NCI-H187 treated with DMSO at 0.1 percent for 48 hours (cell line): ENCODE data around the gene B4GALNT3.

Experiments
- DNase-seq: peaks from one replicate; lab custom pipeline; 2025; lab: John Stamatoyannopoulos, UW

B4GALNT3 gene

DNA sequence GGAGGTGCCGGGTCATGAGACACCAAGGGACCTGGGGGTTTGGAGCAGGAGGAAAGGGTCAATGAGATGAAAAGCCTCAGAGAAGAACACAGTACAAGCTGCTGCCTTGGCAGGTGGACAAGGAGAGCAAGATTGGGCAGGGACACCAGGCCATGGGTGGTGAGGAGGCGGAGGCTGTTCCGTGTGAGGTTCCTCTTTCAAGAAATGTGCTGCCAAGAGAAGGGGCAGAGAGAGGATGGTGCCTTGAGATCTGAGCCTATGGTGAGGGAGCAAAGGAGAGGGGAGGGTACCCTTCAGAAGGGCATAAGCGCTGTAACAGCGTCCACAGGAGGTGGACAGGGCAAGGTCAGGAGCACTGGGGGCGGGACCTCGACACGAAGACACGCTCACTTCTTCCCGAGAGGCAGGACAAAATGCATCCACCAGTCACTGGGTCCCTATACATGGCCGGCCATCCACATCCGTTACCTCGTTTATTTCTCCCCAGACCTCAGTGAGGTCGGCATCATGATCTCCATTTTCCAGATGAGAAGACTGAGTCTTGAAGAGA, 100.2 kb downstream of the B4GALNT3 start:
- no peak for DNase-seq

DNA sequence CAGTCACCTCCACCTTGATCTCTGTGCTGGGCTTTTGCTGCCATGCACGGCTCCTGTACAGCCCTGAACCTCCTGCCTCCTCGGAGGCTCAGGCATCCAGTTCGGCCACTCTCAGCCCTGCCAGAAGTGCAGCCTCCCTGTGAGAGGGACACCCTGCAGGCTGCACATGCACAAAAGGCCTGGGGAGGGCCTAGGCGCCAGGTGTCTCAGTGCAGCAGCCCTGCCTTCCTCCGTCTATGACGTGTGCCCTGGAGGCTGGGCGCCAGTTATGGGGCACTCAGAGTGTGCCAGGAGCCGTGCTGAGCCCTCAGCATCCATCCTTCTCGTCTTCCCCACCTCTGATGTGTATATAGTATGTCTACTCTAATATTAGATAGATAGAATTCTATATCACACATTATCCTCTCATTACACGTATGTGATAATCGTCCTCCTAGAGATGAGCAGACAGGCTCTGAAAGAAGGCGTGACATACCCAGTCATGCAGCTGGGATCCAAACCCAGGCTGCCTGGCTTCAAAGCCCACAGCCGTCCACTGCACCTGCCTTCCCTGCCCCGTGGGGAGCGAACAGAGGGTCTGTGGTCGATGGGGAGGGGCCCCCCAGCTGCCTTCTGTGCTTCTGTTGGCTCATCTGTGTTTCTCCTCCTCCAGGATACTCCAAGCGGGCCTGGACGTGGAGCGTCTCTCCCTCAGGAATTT, 101.1 kb downstream of the B4GALNT3 start:
- no peak for DNase-seq

DNA sequence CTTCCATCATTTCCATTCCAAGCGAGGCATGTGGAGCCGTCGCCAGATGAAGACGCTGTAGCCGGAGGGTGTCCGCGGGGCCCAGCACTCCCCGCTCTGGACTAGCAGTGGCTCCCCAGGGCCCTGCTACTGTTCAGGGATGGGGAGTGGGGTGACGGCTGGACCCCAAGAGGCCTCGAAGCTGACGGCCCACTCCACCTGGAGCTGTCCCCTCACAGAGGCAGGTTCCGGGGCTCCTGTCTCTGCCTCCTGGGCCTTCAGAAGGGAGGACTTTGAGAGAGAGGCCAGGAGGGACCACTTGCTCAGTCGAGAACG, 101.6 kb downstream of the B4GALNT3 start:
- DNase-seq, result no peak

DNA sequence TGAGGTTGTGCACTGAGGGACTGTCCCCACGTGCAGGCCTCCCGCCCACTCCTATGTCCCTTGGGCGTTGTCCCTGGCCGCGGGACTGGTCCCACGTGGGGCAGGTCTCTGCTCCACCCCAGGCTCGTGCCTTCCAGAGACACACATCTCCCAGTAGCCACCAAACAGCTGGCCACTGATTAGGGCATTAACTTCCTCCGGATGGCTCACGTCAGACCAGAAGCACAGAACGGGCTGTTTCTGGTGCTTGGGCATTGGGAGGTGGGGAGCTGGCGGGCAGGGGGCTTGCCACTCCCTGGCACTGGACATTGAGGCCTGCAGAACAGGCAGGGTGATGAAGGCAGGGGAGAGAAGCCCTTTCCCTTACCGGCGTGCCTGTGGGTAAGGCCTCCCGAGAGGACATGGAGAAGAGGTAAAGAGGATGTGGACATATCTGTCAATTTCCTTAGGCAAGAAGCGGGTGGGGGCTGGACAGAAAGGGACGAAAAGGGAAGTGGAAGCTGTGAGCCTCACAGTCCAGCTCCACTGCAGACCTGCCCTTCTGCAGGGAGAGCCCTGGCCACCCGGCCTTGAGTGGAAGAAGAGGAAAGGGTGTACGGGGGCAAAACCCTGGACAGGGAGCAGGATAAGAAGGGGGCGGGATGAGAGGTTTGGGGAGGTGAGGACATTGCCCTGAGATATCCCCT, 102.3 kb downstream of the B4GALNT3 start:
- no peak for DNase-seq

DNA sequence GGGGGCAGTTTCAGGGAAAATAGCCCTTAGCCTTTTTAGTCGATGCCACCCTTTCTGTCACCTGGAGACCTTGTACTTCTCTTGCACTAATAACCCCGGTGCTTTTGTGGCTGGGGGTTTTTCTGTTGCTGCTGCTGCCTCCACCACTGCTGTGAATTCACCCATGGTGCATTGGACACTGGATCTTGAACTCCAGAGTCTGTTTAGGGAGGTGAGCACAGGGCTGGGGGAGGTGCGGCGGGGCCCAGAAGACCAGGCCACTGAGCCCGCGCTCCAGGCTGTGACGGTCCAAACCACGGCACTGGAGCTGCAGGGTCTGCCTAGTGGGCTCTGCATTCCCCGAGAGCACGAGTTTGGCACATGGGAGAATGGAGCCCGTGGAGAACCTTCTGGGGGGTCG, 102.9 kb downstream of the B4GALNT3 start:
- DNase-seq, result no peak

DNA sequence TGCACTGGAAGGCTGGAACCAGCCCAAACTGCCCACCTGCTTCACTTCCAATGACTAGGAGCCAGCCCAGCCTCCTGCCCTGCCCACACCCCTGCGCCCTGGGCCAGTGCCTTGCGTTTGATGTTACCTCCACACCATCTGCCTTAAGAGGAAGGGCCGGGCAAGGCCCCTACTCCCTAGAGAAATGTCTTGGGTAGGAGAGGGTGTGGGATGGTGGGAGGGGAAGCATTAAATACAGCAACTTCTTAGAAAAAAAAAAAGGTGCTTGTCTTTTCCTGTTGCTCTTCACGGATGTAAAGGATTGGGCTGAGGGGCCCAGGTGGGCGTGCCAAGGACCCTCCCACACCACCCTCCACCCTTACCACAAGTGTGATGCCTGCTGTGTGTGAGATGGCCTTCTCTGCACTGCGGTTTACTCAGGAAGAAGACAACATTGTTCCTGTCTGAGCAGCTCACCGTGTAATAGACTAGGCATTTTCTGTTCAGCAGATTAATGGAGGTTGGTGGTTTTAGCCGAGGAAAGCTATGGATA, 103.6 kb downstream of the B4GALNT3 start:
- no peak for DNase-seq

DNA sequence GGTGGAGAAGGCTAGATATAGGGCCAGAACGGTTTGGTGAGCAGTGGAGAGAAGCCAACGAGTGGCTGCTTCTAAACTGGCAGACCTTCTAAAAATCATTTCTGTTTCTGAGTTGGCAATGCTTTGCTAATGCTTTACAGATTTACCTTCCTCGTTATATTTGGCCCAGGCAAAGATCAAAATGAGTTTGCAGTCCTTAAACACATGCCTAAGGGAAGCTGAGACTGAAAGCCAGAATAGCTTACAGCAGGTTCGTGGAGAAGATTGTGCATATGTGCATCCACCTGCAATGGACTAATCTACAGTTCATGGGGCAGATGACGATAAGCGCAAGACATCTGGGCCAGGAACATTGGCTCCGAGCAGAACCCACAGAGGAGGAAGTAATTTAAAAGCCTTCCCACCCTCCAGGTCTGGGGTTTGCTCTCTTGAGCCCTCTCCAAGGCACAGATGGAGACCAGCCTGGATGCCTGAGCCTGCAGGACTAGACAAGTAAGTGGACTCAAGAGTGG, 104.1 kb downstream of the B4GALNT3 start:
- DNase-seq, result no peak

DNA sequence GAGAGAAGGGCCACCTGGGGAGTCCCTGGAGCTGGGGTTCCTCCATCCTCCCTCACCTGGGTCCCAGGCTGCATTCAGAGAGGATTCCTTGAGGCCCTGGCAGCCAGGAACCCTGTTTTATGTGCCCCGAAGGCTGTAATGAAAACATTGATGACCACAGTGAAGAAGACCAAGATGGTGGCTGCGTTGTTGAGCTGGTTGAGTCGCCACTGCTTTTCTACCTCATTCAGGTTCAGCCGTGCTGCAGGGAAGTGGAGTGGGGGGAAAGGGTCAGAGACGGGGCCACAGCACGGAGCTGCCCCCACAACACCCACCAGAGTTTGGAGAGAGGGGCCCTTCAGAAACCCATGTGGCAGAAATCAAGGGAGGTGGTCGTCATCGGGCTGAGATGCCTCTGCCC, 105.4 kb downstream of the B4GALNT3 start:
- DNase-seq, result no peak

DNA sequence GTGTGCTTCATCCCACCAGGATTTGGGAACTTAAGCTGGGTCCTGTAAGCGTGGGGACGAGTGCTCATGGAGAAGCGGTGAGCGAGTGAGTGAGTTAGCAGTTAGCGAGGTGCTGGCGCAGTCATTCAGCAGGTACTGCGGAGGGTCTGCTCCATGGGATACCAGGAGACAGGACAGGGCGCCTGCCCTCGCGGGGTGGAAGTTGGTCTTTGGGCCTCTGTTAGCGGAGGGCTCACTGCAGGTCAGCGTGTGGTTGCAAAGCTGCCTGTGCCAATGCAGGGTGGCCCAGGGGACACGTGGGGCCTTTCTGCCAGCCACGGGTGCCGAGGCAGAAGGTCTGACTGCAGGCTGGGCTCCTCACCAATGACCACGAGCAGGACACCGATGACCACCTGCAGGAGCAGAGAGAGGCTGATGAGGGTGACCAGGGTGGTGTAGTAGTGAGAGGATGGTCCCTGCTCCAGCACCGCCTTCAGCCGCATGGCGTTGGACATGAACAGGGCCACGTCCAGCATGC, 105.9 kb downstream of the B4GALNT3 start:
- DNase-seq, result no peak

DNA sequence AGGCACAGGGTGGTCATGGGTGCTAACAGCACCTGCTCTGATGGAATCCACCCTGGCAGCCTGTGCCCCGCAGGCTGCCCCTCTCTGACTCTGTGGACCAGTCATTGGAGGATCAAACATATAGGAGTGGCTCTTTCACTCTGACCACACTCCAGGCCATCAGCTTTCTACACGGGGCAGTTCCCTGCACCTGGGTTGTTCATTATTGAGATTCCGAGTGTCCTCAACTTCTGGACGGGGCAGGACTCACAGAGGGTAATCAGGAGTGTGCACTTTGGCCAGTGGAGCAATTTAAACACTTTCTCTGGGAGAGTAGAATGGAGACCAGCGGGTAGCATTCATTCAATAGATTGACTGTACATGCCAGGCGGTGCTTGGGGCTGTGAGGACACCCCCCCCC, 108.7 kb downstream of the B4GALNT3 start:
- no peak for DNase-seq

DNA sequence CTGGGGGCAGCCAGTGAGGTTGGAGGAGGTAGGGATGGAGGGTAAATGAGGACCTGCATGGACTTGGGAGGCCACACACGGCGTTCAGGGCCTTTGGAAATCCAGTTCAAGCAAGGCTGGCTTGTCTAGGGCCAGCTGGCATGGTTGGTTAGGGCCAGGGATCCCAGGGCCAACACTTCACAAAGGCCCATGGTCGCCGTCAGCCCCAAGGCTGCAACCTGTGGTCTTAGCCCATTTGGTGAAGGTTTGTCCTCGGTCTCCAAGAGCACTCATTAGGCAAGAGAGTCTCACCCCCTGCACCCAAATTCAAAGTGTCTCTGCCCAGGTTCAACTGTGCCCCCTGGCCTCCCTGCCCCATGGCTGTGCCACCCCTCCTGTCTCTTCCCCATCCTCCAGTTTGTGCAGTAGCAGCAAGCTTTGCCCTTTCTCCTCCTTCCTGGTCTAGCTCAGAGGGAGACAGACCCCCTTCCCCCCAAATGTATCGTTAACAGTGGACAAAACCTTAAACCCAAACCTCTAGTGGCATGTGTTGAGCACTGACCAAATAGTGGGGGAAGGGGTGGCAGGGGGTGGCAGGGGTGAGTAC, 109.4 kb downstream of the B4GALNT3 start:
- DNase-seq, result no peak

DNA sequence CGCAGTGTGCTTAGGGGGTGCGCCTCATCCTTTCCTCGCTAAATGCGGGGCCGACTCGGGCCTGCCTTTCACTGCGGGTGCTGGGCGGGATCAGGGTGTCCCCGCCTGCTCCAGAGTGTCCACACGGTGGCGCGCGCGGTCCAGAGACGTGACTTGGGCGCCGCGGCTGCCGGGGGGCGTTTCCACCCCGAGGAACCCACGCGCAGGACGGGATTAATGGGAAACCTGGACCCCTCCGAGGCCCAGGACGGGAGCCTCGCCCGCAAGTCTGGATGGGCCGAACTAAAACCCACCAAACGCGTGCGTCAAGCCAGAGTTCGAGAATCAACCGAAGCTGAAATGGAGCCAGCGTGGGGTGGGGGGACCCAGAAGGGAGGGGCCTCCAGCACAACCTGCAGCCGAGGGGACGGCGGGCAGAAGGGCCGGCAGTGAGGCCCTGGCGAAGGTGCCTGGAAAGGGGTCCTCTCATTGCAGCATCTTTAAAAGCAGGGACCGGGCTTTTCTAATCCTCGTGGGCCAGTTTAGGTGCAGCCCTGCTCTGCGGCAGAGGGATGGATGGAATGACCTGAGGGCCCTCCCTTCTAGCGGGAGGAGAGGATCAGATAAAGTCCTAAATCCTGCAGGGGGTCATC, 110.2 kb downstream of the B4GALNT3 start:
- no peak for DNase-seq

DNA sequence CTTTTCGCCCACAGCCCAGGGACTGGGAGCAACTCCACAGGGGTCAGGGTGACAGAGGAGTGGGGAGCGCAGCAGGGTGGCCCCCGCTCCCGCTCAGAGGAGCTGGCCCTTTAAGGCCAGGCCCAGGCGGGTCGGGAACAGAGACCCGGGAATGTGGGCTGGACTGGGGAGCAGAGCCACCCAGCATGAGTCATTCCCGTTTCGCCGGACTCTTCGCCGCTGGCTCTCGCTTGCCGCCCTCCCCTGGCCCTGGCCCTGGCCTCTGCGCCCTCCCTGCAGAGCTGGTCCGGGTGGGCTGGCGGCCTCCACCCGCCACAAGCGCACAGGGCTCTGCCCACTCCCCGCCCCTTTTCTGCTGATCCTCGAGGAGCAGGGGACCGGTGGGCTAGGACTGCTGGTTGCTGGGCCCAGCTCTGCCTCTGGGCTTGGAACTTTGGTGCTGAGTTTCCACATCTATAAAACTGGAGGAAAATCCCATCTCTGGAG, 110.7 kb downstream of the B4GALNT3 start:
- no peak for DNase-seq

DNA sequence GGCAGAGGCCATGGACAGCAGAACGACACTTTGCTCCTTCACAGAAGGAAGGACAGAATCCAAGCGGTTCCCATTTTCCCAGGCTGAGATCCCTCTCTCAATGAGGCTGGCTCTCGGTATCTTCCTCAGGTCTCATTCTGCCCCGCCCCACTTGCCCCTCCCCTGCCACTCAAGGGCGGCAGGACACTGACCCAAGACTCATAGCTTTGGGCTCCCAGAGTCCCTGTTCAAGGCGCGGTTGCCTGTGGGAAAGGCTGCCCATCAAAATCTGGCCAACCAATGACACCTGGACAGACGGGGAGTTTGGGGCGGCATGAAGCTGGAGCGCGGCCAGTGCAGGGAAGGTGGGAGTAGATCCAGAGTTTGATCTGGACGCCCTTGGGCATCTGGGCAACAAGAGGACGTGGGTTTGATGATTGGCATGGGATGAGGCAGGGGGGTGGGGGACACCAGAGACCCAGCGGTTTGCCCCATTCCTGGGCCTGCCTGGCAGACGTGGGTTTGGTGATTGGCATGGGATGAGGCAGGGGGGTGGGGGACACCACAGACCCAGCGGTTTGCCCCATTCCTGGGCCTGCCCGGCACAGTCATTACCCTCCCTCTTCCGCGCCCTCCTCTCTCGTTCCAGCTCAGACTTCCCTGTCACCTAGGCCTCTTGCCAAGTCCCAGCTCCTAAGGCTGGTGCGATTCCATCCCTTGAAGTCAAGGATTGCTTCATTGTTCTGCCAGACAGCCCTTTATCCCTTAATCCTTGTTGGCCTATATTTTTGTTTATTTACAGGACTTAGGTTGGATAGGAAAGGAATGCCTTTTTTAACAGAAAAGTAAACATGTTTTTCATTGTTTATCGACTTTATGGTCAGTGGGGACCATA, 111.4 kb downstream of the B4GALNT3 start:
- no peak for DNase-seq

DNA sequence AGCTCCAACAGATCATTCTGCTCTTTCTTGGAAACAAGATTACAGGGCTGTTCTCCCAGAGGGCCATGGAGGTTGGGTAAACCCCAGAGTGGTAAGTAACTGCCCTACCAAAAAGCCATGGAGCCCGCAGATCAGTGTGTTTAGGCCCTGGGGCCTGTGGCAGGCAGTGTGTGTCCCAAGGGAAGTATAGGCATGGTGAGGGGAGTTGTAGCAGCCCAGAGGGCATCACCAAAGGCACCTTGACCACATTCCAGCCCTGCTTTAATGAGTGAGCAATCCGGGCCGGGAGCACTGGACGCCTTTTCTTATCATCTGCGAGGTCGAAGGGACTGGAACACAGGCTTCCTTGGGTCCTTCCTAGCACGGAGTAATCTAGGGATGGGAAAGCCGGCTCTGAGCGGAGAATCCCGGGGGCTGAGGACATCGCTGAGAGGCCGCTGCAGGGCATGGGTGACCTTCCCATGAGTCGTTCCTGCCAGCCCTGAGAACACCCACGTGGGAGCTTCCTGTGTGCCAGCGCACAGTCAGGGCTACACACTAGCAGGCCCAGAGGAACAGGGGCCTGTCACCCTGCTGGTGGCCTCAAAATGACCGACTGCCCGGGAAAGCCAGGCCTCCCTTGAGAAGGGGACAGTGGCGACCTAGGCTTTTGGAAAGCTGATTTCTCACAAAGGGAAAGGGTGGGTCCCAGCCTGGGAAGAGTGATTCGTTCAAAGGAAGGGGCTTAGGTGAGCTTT, 112.2 kb downstream of the B4GALNT3 start:
- DNase-seq, result no peak

DNA sequence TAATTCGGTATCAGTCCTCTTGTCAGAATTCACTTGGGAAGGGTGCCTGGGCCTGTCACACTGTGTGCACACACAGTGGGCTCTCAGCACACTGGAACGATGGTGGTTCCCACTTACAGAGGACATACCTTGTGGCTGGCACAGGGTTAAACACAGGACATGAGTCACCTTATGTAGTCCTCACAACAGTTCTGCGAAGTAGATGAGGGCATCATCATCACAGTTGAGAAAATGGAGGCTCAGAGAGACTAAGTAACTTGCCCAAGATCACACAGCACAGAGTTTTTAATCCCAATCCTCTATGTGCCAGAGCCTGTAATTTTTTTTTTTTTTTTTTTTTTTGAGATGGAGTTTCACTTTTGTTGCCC, 112.8 kb downstream of the B4GALNT3 start:
- no peak for DNase-seq

DNA sequence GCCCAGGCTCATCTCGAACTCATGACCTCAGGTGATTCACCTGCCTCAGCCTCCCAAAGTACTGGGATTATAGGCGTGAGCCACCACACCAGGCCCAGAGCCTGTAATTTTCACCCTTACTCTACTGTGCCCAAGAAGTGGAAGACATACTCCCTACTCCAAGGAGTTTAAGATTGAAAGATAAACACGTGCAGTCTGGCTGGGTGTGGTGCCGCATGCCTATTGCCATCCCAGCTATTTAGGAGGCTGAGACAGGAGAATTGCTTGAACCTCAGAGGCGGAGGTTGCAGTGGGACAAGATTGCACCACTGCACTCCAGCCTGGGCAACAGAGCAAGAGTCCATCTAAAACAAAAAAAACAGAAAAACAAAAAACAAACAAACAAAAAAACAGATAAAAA, 113.5 kb downstream of the B4GALNT3 start:
- no peak for DNase-seq

DNA sequence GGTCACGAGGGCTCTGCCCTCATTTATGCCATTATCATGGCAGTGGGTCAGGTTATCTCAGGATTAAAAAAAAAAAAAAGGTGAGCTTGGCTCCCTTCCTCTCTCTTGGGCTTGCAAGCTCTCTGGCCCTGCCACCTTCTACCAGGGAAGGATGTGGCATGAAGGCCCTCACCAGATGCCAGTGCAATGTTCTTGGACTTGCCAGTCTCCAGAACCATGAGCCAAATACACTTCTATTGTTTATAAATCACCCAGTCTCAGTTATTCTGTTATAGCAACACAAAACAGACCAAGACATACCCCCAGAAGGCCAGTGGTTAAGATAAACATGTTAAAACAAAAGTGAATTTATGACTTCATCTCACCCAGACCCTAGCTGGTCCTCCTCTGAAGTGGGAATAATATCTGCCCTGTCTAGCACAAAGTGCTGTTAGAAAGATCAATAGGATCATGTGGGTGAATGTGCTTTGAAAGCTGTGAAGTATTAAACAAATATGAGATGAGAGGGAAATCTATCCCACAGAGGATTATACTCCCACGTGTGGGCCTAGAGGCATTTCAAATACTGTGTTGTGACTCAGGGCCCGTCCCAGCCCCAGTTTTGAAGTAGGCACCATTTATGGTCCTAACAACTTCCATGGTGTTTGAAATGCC, 114.9 kb downstream of the B4GALNT3 start:
- DNase-seq, result no peak

DNA sequence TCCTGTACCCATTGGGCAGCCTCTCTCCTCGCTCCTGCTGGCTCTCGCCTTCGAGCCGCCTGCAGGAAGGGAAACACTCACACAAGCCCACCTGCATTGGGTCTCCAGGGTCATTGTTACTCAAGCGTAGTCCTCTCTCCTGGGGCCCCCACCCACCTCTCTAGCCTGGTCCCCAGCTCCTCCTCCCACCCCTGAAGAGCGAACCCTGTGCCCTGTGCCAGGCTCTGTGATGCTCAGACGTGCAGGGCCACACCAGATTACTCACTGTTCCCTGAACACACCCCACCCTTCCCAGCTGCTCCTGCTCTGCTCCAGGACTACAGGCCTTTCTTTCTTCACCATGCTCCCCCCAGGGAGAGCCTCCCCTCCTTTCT, 115.4 kb downstream of the B4GALNT3 start:
- DNase-seq, result no peak
